Activated CD4-positive, alpha-beta T cell treated with anti-CD3 and anti-CD28 coated beads, Interleukin-2, amount 50 U/mL, for 24 hours (primary cell): ENCODE results near the gene IGSF1.

Source experiments
- DNase-seq, 2 donors: peaks; one replicate each; pipeline ENCODE4 v3.0.0-alpha.2; 2020; ENCODE audit warnings: low read depth in 1 of 2, low spot score in 1 of 2

Gene IGSF1

GRCh38 chrX:131288738-131289511 is at the start of gene IGSF1:
Gene IGSF1 (minus strand): TSS chrX:131289306. CDS start chrX:131286674, 2,632 bp downstream.
- no peak for DNase-seq

GRCh38 chrX:131332331-131332730 is 43.2 kb upstream of the IGSF1 start:
- DNase-seq = no peak

GRCh38 chrX:131331152-131331551 is 42.0 kb upstream of the IGSF1 start:
- DNase-seq = no peak

GRCh38 chrX:131330735-131331134 is 41.6 kb upstream of the IGSF1 start:
- DNase-seq = no peak

- DNase-seq = no peak
These were observed 33.5 kb upstream of the IGSF1 start for GRCh38 chrX:131322651-131323050.

- no peak for DNase-seq
These were observed 28.2 kb upstream of the IGSF1 start for GRCh38 chrX:131317326-131317725.

GRCh38 chrX:131316260-131316659 is 27.2 kb upstream of the IGSF1 start:
- DNase-seq = no peak

GRCh38 chrX:131308980-131309379 is 19.9 kb upstream of the IGSF1 start:
- no peak for DNase-seq

GRCh38 chrX:131306601-131307000 is 17.5 kb upstream of the IGSF1 start:
- DNase-seq = no peak

GRCh38 chrX:131305926-131306325 is 16.8 kb upstream of the IGSF1 start:
- no peak for DNase-seq

GRCh38 chrX:131302701-131303100 is 13.6 kb upstream of the IGSF1 start:
- no peak for DNase-seq

- no peak for DNase-seq
These were observed 12.0 kb upstream of the IGSF1 start for GRCh38 chrX:131301155-131301554.

- no peak for DNase-seq
These were observed 9.7 kb upstream of the IGSF1 start for GRCh38 chrX:131298846-131299245.

- DNase-seq = no peak
These were observed 8.9 kb upstream of the IGSF1 start for GRCh38 chrX:131298036-131298435.

- DNase-seq = no peak
These were observed 421 bp upstream of the IGSF1 start for GRCh38 chrX:131289527-131289926.

- no peak for DNase-seq
These were observed 918 bp downstream of the IGSF1 start for GRCh38 chrX:131288188-131288587.

GRCh38 chrX:131287560-131288179 is 1.4 kb downstream of the IGSF1 start:
- DNase-seq = no peak

GRCh38 chrX:131279617-131280016 is 9.5 kb downstream of the IGSF1 start:
- no peak for DNase-seq

GRCh38 chrX:131279197-131279596 is 9.9 kb downstream of the IGSF1 start:
- DNase-seq = no peak

- DNase-seq = no peak
These were observed 11.5 kb downstream of the IGSF1 start for GRCh38 chrX:131277543-131278136.

- no peak for DNase-seq
These were observed 16.1 kb downstream of the IGSF1 start for GRCh38 chrX:131273011-131273410.

GRCh38 chrX:131271826-131272225 is 17.3 kb downstream of the IGSF1 start:
- DNase-seq = no peak
